ENCODE measurements around the gene TSTD2. TPM values are rescaled to one million over a fixed set of nuclear protein-coding genes. Genes with fewer than 3 reads are reported as not detected.

TSTD2 gene
- total and polyA plus RNA-seq, 5 experiments from 2014 or later: 7.0 to 26.5 (median 8.9) TPM

GRCh38 chr9:97658707-97659106, 25.5 kb upstream of the TSTD2 start:
- H3K36me3 Mint-ChIP-seq: peaks cover 0 to 98% (median 37%) of the 10 kb centered on the region in 3 donors
- DNase-seq: no peak
- peaks cover 0 to 8% (median 4%) of the 10 kb centered on the region in 4 donors for H3K4me1 Mint-ChIP-seq
- peak overlapping the region in 5 of 10 donors; percentile 15 to 56 (median 26) for H3K27ac Mint-ChIP-seq
- no peaks in the 10 kb centered on the region for H3K27me3 Mint-ChIP-seq
- no peak for ATAC-seq
- no peak overlapping the region for H3K4me3 Mint-ChIP-seq
- no peaks in the 10 kb centered on the region for H3K9me3 Mint-ChIP-seq
- POLR2A ChIA-PET: no interaction called here

- H3K9me3 Mint-ChIP-seq: no peaks in the 10 kb centered on the region
- DNase-seq (no peak), ATAC-seq (no peak)
- no peak overlapping the region for H3K4me3 Mint-ChIP-seq
- peaks cover 0 to 4% (median 1%) of the 10 kb centered on the region in 4 donors for H3K4me1 Mint-ChIP-seq
- POLR2A ChIA-PET: interaction anchor here (1.2 kb wide), 1 partner anchor 18 kb away, joined by 4 read pairs; the partner anchor contains the start of genes NCBP1 and TSTD2
- no peaks in the 10 kb centered on the region for H3K27me3 Mint-ChIP-seq
- peak overlapping the region in 1 of 10 donors; percentile 63 for H3K27ac Mint-ChIP-seq
- H3K36me3 Mint-ChIP-seq: peaks cover 0 to 86% (median 30%) of the 10 kb centered on the region in 3 donors
These were observed 18.5 kb upstream of the TSTD2 start for GRCh38 chr9:97651646-97652045.

- Mint-ChIP-seq H3K36me3 (peaks cover 0 to 82% (median 17%) of the 10 kb centered on the region in 3 donors), H3K27ac (peak overlapping the region in 2 of 10 donors; percentile 2 to 86), H3K4me1 (peaks cover 2 to 11% (median 8%) of the 10 kb centered on the region in 4 donors), H3K9me3 (no peaks in the 10 kb centered on the region), H3K4me3 (no peak overlapping the region), H3K27me3 (no peaks in the 10 kb centered on the region)
- no peak for DNase-seq
- POLR2A ChIA-PET: no interaction called here
- ATAC-seq: no peak
These were observed 14.8 kb upstream of the TSTD2 start for GRCh38 chr9:97647996-97648395.

GRCh38 chr9:97645720-97646119, 12.6 kb upstream of the TSTD2 start:
- POLR2A ChIA-PET: interaction anchor here (1.6 kb wide), 1 partner anchor 12 kb away, joined by 3 read pairs; the partner anchor contains the start of gene NCBP1
- no peak overlapping the region for H3K27ac Mint-ChIP-seq
- no peak overlapping the region for H3K4me3 Mint-ChIP-seq
- ATAC-seq (no peak), DNase-seq (no peak)
- peaks cover 4 to 12% (median 8%) of the 10 kb centered on the region in 4 donors for H3K4me1 Mint-ChIP-seq
- no peaks in the 10 kb centered on the region for H3K9me3 Mint-ChIP-seq
- no peaks in the 10 kb centered on the region for H3K27me3 Mint-ChIP-seq
- peaks cover 0 to 82% (median 22%) of the 10 kb centered on the region in 3 donors for H3K36me3 Mint-ChIP-seq

- POLR2A ChIA-PET: interaction anchor here (0.6 to 0.8 kb wide), 2 partner anchors 8 to 1177 kb away, joined by 3 read pairs; no protein-coding TSS in a partner anchor
These were observed 7.2 kb upstream of the TSTD2 start for GRCh38 chr9:97640325-97640724.

GRCh38 chr9:97638666-97639065, 5.5 kb upstream of the TSTD2 start:
- H3K27me3 Mint-ChIP-seq: no peaks in the 10 kb centered on the region
- peaks cover 38 to 71% (median 61%) of the 10 kb centered on the region in 4 donors for H3K4me1 Mint-ChIP-seq
- H3K9me3 Mint-ChIP-seq: no peaks in the 10 kb centered on the region
- POLR2A ChIA-PET: no interaction called here
- DNase-seq (no peak), ATAC-seq (no peak)
- peaks cover 0 to 48% (median 5%) of the 10 kb centered on the region in 3 donors for H3K36me3 Mint-ChIP-seq
- peak overlapping the region in 2 of 10 donors; percentile 16 to 59 for H3K27ac Mint-ChIP-seq
- H3K4me3 Mint-ChIP-seq: peak overlapping the region in 3 of 10 donors; percentile 2 to 59 (median 13)

More at GRCh38 chr9:97640325-97640724, 7.2 kb upstream of the TSTD2 start:
- Mint-ChIP-seq H3K4me1 (peaks cover 30 to 61% (median 48%) of the 10 kb centered on the region in 4 donors), H3K9me3 (no peaks in the 10 kb centered on the region), H3K27ac (peak overlapping the region in 4 of 10 donors; percentile 1 to 32 (median 18)), H3K36me3 (peaks cover 0 to 63% (median 12%) of the 10 kb centered on the region in 3 donors), H3K4me3 (no peak overlapping the region), H3K27me3 (no peaks in the 10 kb centered on the region)
- DNase-seq (no peak), ATAC-seq (no peak)

GRCh38 chr9:97636903-97637302, 3.7 kb upstream of the TSTD2 start:
- H3K36me3 Mint-ChIP-seq: peaks cover 0 to 34% (median 5%) of the 10 kb centered on the region in 3 donors
- H3K4me1 Mint-ChIP-seq: peaks cover 41 to 77% (median 68%) of the 10 kb centered on the region in 4 donors
- no peaks in the 10 kb centered on the region for H3K9me3 Mint-ChIP-seq
- peak overlapping the region in 9 of 10 donors; percentile 13 to 69 (median 46) for H3K4me3 Mint-ChIP-seq
- no peaks in the 10 kb centered on the region for H3K27me3 Mint-ChIP-seq
- no peak for ATAC-seq
- POLR2A ChIA-PET: no interaction called here
- H3K27ac Mint-ChIP-seq: peak overlapping the region in 6 of 10 donors; percentile 1 to 68 (median 22)
- DNase-seq: no peak

- peak overlapping the region in 9 of 10 donors; percentile 29 to 100 (median 98) for H3K27ac Mint-ChIP-seq
- H3K4me3 Mint-ChIP-seq: peak overlapping the region; percentile 90 to 100 (median 98)
- POLR2A ChIA-PET: interaction anchor here (4.8 kb wide), 1 partner anchor 62 kb away, joined by 30 read pairs; the partner anchor contains the start of gene XPA
- DNase-seq: no peak
- no peak for ATAC-seq
- H3K36me3 Mint-ChIP-seq: peaks cover 0 to 19% (median 0%) of the 10 kb centered on the region in 3 donors
- no peaks in the 10 kb centered on the region for H3K27me3 Mint-ChIP-seq
- H3K4me1 Mint-ChIP-seq: peaks cover 43 to 82% (median 69%) of the 10 kb centered on the region in 4 donors
- H3K9me3 Mint-ChIP-seq: no peaks in the 10 kb centered on the region
These were observed 1.9 kb upstream of the TSTD2 start for GRCh38 chr9:97635026-97635425.

GRCh38 chr9:97633859-97634490, 807 bp upstream of the TSTD2 start:
- peaks cover 43 to 81% (median 67%) of the 10 kb centered on the region in 4 donors for H3K4me1 Mint-ChIP-seq
- ATAC-seq (peak; percentile 0), DNase-seq (peak in 3 of 10 donors; percentile 25 to 43 (median 41))
- no peaks in the 10 kb centered on the region for H3K9me3 Mint-ChIP-seq
- no peaks in the 10 kb centered on the region for H3K27me3 Mint-ChIP-seq
- POLR2A ChIA-PET: interaction anchor here (0.7 to 4.8 kb wide), 16 partner anchors 12 to 857 kb away, joined by 3 to 30 read pairs (median 4); partner anchors contain the start of genes ANP32B, CORO2A, TBC1D2 and TDRD7
- peak overlapping the region; percentile 90 to 100 (median 98) for H3K4me3 Mint-ChIP-seq
- peaks cover 0 to 18% (median 0%) of the 10 kb centered on the region in 3 donors for H3K36me3 Mint-ChIP-seq
- H3K27ac Mint-ChIP-seq: peak overlapping the region; percentile 95 to 100 (median 99)

GRCh38 chr9:97632248-97632984, 752 bp downstream of the TSTD2 start:
- Mint-ChIP-seq H3K4me3 (peak overlapping the region; percentile 90 to 100 (median 98)), H3K27ac (peak overlapping the region; percentile 95 to 100 (median 99)), H3K9me3 (no peaks in the 10 kb centered on the region), H3K27me3 (no peaks in the 10 kb centered on the region), H3K36me3 (peaks cover 0 to 17% (median 0%) of the 10 kb centered on the region in 3 donors), H3K4me1 (peaks cover 37 to 69% (median 59%) of the 10 kb centered on the region in 4 donors)
- POLR2A ChIA-PET: interaction anchor here (0.7 to 4.8 kb wide), 14 partner anchors 13 to 1066 kb away, joined by 3 to 30 read pairs (median 4); partner anchors contain the start of genes ANP32B, TBC1D2, TDRD7 and TRMO
- DNase-seq (peak in 4 of 10 donors; percentile 4 to 25 (median 10)), ATAC-seq (no peak)

- ATAC-seq: no peak
- H3K27me3 Mint-ChIP-seq: no peaks in the 10 kb centered on the region
- DNase-seq: no peak
- peak overlapping the region in 2 of 10 donors; percentile 51 to 66 for H3K27ac Mint-ChIP-seq
- H3K4me1 Mint-ChIP-seq: peaks cover 30 to 55% (median 48%) of the 10 kb centered on the region in 4 donors
- H3K4me3 Mint-ChIP-seq: no peak overlapping the region
- POLR2A ChIA-PET: no interaction called here
- no peaks in the 10 kb centered on the region for H3K9me3 Mint-ChIP-seq
- peaks cover 0 to 20% (median 0%) of the 10 kb centered on the region in 3 donors for H3K36me3 Mint-ChIP-seq
These were observed 2.6 kb downstream of the TSTD2 start for GRCh38 chr9:97630591-97630990.

- Mint-ChIP-seq H3K27me3 (no peaks in the 10 kb centered on the region), H3K36me3 (peaks cover 0 to 31% (median 4%) of the 10 kb centered on the region in 3 donors), H3K27ac (peak overlapping the region in 1 of 10 donors; percentile 31), H3K4me1 (peaks cover 21 to 42% (median 33%) of the 10 kb centered on the region in 4 donors), H3K9me3 (no peaks in the 10 kb centered on the region), H3K4me3 (no peak overlapping the region)
- POLR2A ChIA-PET: no interaction called here
- ATAC-seq: no peak
- no peak for DNase-seq
These were observed 4.0 kb downstream of the TSTD2 start for GRCh38 chr9:97629156-97629555.
